ENCODE results near the gene GPAT3. TPM values are rescaled to one million over a fixed set of nuclear protein-coding genes. Genes with fewer than 3 reads are reported as not detected.
"Not testable (repeated sequence)": the region's sequence is repeated elsewhere in the genome, so short reads cannot be mapped to it uniquely, and the experiment has no call there.

GPAT3 gene
- total RNA-seq: 10 to 100 TPM in 2 of 5 donors, 1 to 10 TPM in 2, not detected in 1; 3.6 to 18.9 (median 11.5) TPM
- polyA plus RNA-seq: 1 to 10 TPM; 1.7 to 4.0 (median 2.6) TPM
- long read RNA-seq, donor 1, partial matches to known transcripts: 0 of 2 reads
- long read RNA-seq, donor 1, other reads (novel, unspliced or antisense): 0 of 2 reads
- long read RNA-seq, donor 2, partial matches to known transcripts: 0 of 1 reads
- long read RNA-seq, donor 2, other reads (novel, unspliced or antisense): 0 of 1 reads
- long read RNA-seq, donor 3, partial matches to known transcripts: 0 of 1 reads
- long read RNA-seq, donor 3, other reads (novel, unspliced or antisense): 0 of 1 reads
- long read RNA-seq, donor 4, partial matches to known transcripts: 0 of 1 reads
- long read RNA-seq, donor 4, other reads (novel, unspliced or antisense): 0 of 1 reads
- long read RNA-seq, donor 5, partial matches to known transcripts: 0 of 1 reads
- long read RNA-seq, donor 5, other reads (novel, unspliced or antisense): 0 of 1 reads
- long read RNA-seq, donor 6: 0 reads
- long read RNA-seq, donor 7, partial matches to known transcripts: 0 of 3 reads
- long read RNA-seq, donor 7, other reads (novel, unspliced or antisense): 0 of 3 reads
- long read RNA-seq, donor 8, partial matches to known transcripts: 0 of 1 reads
- long read RNA-seq, donor 8, other reads (novel, unspliced or antisense): 0 of 1 reads
- long read RNA-seq, donor 9: 0 reads
- long read RNA-seq, donor 10, partial matches to known transcripts: 0 of 1 reads
- long read RNA-seq, donor 10, other reads (novel, unspliced or antisense): 0 of 1 reads

- intact Hi-C loops (cut with DNase I; ENCODE audit: low total_unique reads): no loop called here
- Histone ChIP-seq H3K4me3 (peak within 1 kb of the TSS; percentile 65 to 77 (median 73)), H3K9me3 (no peaks in the 10 kb centered on the region), H3K27ac (peak within 1 kb of the TSS; percentile 82 to 86 (median 85)), H3K36me3 (no peaks in the 10 kb centered on the region), H3K27me3 (peaks cover 0 to 24% (median 0%) of the 10 kb centered on the region in 3 donors), H3K4me1 (peaks cover 16 to 40% (median 26%) of the 10 kb centered on the region in 4 donors)
- TF ChIP-seq POLR2AphosphoS5 (IDR thresholded peaks at IDR 0.05) (peak; percentile 12 to 85 (median 68)), EP300 (IDR thresholded peaks at IDR 0.05) (no peak), POLR2A (IDR thresholded peaks at IDR 0.05) (peak in 1 of 4 donors; percentile 36)
- WGBS, 5 donors: 0 to 1% (median 1%) methylated on average over 36 to 63 of the region's 63 CpGs
- DNase-seq: peak; percentile 87 to 88
Observed at GRCh38 chr4:83535520-83536361, at the start of gene GPAT3. Gene GPAT3, plus strand, starts transcription at chr4:83536108. Its CDS starts 515 bp downstream, at chr4:83536623.

- WGBS, 5 donors: 76 to 86% (median 83%) methylated on average over 3 of the region's 3 CpGs
- no peak for DNase-seq
- intact Hi-C loops (cut with DNase I; ENCODE audit: low total_unique reads): no loop called here
- Histone ChIP-seq H3K27me3 (no peaks in the 10 kb centered on the region), H3K27ac (no peak overlapping the region), H3K36me3 (no peaks in the 10 kb centered on the region), H3K9me3 (no peaks in the 10 kb centered on the region), H3K4me3 (no peak overlapping the region), H3K4me1 (peaks cover 0 to 23% (median 15%) of the 10 kb centered on the region in 4 donors)
- TF ChIP-seq POLR2A (IDR thresholded peaks at IDR 0.05): no peak
- TF ChIP-seq POLR2AphosphoS5 (IDR thresholded peaks at IDR 0.05): no peak
- TF ChIP-seq EP300 (IDR thresholded peaks at IDR 0.05): no peak
Observed at GRCh38 chr4:83486457-83487129, 49.3 kb upstream of the GPAT3 start.

DNA sequence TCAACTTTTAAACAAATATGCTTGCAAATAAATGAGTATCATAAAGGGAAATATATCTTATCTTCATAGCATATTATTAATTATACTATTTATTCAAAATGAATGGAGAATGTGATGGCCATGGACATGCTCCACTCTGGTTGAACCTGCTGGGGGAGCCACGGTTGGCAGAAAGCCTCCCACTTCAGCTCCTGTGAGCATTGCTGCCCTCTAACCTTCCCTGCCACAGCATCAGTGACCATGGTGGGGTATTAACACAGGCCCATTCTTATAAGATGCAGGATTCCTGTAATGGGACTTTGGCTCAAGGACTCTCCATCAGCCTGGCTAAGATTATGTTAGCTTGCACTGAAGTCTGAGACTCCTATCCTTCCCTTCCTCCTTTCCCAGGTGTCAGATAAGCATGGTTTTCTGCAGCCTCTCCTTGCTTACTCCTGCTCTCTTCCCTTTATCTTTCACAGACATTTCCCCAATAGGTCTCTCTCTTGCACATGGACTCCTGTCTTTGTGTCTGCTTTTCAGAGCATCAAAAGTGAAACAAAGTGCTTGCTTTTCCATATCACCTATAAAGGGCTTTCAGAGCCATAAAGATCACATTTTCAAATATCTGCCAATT, 46.1 kb upstream of the GPAT3 start:
- intact Hi-C loops (cut with DNase I; ENCODE audit: low total_unique reads): no loop called here
- WGBS, 5 donors: 10 to 28% (median 18%) methylated on average over 1 of the region's 1 CpG
- Histone ChIP-seq H3K4me1 (peaks cover 0 to 10% (median 7%) of the 10 kb centered on the region in 4 donors), H3K27me3 (no peaks in the 10 kb centered on the region), H3K27ac (no peak overlapping the region), H3K4me3 (no peak overlapping the region), H3K9me3 (no peaks in the 10 kb centered on the region), H3K36me3 (no peaks in the 10 kb centered on the region)
- TF ChIP-seq POLR2A (IDR thresholded peaks at IDR 0.05): no peak
- TF ChIP-seq, protein P1, sequence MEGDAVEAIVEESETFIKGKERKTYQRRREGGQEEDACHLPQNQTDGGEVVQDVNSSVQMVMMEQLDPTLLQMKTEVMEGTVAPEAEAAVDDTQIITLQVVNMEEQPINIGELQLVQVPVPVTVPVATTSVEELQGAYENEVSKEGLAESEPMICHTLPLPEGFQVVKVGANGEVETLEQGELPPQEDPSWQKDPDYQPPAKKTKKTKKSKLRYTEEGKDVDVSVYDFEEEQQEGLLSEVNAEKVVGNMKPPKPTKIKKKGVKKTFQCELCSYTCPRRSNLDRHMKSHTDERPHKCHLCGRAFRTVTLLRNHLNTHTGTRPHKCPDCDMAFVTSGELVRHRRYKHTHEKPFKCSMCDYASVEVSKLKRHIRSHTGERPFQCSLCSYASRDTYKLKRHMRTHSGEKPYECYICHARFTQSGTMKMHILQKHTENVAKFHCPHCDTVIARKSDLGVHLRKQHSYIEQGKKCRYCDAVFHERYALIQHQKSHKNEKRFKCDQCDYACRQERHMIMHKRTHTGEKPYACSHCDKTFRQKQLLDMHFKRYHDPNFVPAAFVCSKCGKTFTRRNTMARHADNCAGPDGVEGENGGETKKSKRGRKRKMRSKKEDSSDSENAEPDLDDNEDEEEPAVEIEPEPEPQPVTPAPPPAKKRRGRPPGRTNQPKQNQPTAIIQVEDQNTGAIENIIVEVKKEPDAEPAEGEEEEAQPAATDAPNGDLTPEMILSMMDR (IDR thresholded peaks at IDR 0.05): no peak
- TF ChIP-seq EP300 (IDR thresholded peaks at IDR 0.05): no peak
- TF ChIP-seq POLR2AphosphoS5 (IDR thresholded peaks at IDR 0.05): no peak
- no peak for DNase-seq

GRCh38 chr4:83490876-83491450, 44.9 kb upstream of the GPAT3 start:
- peak in 1 of 2 donors; percentile 50 for DNase-seq
- Histone ChIP-seq H3K27ac (no peak overlapping the region), H3K9me3 (no peaks in the 10 kb centered on the region), H3K4me1 (peaks cover 0 to 2% (median 0%) of the 10 kb centered on the region in 4 donors), H3K4me3 (no peak overlapping the region), H3K27me3 (no peaks in the 10 kb centered on the region), H3K36me3 (no peaks in the 10 kb centered on the region)
- no peak for TF ChIP-seq POLR2AphosphoS5 (IDR thresholded peaks at IDR 0.05)
- TF ChIP-seq, protein P1 (IDR thresholded peaks at IDR 0.05): peak in 4 of 7 experiments; percentile 35 to 69 (median 54)
- 0 to 10% (median 4%) methylated on average over 1 of the region's 1 CpG for WGBS, 5 donors
- intact Hi-C loops (cut with DNase I; ENCODE audit: low total_unique reads): no loop called here

- H3K27ac ChIP-seq; DNase-seq; H3K9me3 ChIP-seq; H3K4me3 ChIP-seq; H3K27me3 ChIP-seq; H3K36me3 ChIP-seq; H3K4me1 ChIP-seq; intact Hi-C loops (cut with DNase I; ENCODE audit: low total_unique reads): not testable (repeated sequence)
- 58 to 72% (median 61%) methylated on average over 8 of the region's 8 CpGs for WGBS, 5 donors
Observed at GRCh38 chr4:83496085-83496917, 39.6 kb upstream of the GPAT3 start.
